Right lobe of liver (tissue), 4 donors: ENCODE results near the gene MT4.

ENCODE experiments used
- POLR2A ChIP-seq: fragments of 450-650 bp; IDR thresholded peaks from one replicate; pipeline ENCODE4 v1.6.1; 2017; ENCODE audit warnings: antibody characterized with exemption, mild to moderate bottlenecking
- TF ChIP-seq, protein P1 (sequence below), 4 donors: fragments of 200-600 bp in 3 of 4; fragments of 450-650 bp in 1 of 4; IDR thresholded peaks; one replicate each; pipeline versions ENCODE4 v1.5.1 to v1.8.0; 2016 to 2022; ENCODE audit warnings: antibody characterized with exemption in 4 of 4, mild to moderate bottlenecking in 2 of 4
- donor health status: DM: no; HTN: no; CAD: no.
- donor health status: DM: no; HTN: no; CAD: no.
- donor health status: DM: no; HTN: yes; CAD: no.

- TF ChIP-seq, protein P1, sequence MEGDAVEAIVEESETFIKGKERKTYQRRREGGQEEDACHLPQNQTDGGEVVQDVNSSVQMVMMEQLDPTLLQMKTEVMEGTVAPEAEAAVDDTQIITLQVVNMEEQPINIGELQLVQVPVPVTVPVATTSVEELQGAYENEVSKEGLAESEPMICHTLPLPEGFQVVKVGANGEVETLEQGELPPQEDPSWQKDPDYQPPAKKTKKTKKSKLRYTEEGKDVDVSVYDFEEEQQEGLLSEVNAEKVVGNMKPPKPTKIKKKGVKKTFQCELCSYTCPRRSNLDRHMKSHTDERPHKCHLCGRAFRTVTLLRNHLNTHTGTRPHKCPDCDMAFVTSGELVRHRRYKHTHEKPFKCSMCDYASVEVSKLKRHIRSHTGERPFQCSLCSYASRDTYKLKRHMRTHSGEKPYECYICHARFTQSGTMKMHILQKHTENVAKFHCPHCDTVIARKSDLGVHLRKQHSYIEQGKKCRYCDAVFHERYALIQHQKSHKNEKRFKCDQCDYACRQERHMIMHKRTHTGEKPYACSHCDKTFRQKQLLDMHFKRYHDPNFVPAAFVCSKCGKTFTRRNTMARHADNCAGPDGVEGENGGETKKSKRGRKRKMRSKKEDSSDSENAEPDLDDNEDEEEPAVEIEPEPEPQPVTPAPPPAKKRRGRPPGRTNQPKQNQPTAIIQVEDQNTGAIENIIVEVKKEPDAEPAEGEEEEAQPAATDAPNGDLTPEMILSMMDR (IDR thresholded peaks at IDR 0.05): no peak
- no peak for TF ChIP-seq POLR2A
Observed at GRCh38 chr16:56530872-56531271, 34.0 kb upstream of the MT4 start.
